Heart left ventricle (tissue), 13 donors: Measurements from ENCODE around the gene IFNAR1.

Experiments
- POLR2A ChIP-seq, 2 donors: fragments of 450-650 bp; IDR thresholded peaks; one replicate each; pipeline ENCODE4 v1.6.1; 2017; ENCODE audit warnings: antibody characterized with exemption in 2 of 2, mild to moderate bottlenecking in 2 of 2, moderate library complexity in 2 of 2
- TF ChIP-seq, protein P1 (sequence below), 12 donors: fragments of 200-600 bp; sonication (generic) in 4 of 12; IDR thresholded peaks; one replicate each; pipeline versions ENCODE4 v1.5.0 to v1.8.0; 2018 to 2022; ENCODE audit warnings: antibody characterized with exemption in 12 of 12, mild to moderate bottlenecking in 5 of 12
- donor health status: ischemic (EF 13 %, LVEDD 7.1; RV severe dilation, severe dysfunction).
- donor health status: DM: no; HTN: yes; CAD: no.
- donor health status: DM: no; HTN: no; CAD: no.
- donor health status: ischemic (EF 25% LVEDD 6.9; RV normal size, moderate dysfunction).
- donor health status: ischemic (EF 25% LVEDD 5.7; RV mildly dilated, moderate dysfunction).
- donor health status: ischemic (EF 35%, LVEDD 5.7; RV mildly dilated, moderate dysfunction).
- donor health status: nonischemic (EF 11% LVEDD 7.7; RV severe dilation, severe dysfunction).
- donor health status: DM: yes; HTN: yes; CAD: no.
- donor health status: PGD.
- donor health status: ischemic (EF 29% LVEDD 5.4; RV normal size, mild dysfunction).
- donor health status: nonischemic (EF 23%, LVEDD 6.1; RV moderate dilation, normal function).

DNA sequence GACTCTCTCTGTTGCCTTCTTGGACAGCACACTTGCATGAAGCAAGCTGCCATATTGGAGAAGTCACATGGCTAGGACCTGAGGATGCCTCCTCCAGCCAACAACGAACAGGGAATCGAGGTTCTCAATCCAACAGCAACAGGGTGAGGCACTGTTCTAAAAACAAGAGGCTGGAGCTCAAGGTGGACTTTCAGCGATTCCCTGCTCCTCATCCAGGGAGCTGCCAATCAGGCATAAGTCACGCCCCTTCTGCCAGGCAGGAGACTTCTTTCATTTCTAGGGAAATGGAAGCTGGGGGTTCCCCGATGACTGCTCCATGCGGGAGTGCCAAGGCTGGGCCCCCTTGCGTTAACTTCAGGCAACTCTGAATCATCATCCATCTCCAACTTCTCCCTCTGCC is 22.7 kb upstream of the IFNAR1 start:
- TF ChIP-seq, protein P1, sequence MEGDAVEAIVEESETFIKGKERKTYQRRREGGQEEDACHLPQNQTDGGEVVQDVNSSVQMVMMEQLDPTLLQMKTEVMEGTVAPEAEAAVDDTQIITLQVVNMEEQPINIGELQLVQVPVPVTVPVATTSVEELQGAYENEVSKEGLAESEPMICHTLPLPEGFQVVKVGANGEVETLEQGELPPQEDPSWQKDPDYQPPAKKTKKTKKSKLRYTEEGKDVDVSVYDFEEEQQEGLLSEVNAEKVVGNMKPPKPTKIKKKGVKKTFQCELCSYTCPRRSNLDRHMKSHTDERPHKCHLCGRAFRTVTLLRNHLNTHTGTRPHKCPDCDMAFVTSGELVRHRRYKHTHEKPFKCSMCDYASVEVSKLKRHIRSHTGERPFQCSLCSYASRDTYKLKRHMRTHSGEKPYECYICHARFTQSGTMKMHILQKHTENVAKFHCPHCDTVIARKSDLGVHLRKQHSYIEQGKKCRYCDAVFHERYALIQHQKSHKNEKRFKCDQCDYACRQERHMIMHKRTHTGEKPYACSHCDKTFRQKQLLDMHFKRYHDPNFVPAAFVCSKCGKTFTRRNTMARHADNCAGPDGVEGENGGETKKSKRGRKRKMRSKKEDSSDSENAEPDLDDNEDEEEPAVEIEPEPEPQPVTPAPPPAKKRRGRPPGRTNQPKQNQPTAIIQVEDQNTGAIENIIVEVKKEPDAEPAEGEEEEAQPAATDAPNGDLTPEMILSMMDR (IDR thresholded peaks at IDR 0.05): no peak
- TF ChIP-seq POLR2A (IDR thresholded peaks at IDR 0.05): no peak
